ENCODE results near the gene PHACTR2.

PHACTR2 gene

GRCh38 chr6:143822584-143823024 lies 144.8 kb downstream of the PHACTR2 start:
- TF ChIP-seq YY1 (IDR thresholded peaks at IDR 0.05; ENCODE audit: low read depth), result no peak
- TF ChIP-seq TCF12 (IDR thresholded peaks at IDR 0.05; ENCODE audit: low read depth), result no peak
- TF ChIP-seq CEBPB (IDR thresholded peaks at IDR 0.05), result no peak
- no peak for TF ChIP-seq MAX (IDR thresholded peaks at IDR 0.05)
- no peak for TF ChIP-seq CREB1 (IDR thresholded peaks at IDR 0.05; ENCODE audit: low read depth)
- no peak for TF ChIP-seq RAD21 (IDR thresholded peaks at IDR 0.05; ENCODE audit: low read depth)
- no peak for TF ChIP-seq EGR1 (IDR thresholded peaks at IDR 0.05)
- TF ChIP-seq ZBTB7A (IDR thresholded peaks at IDR 0.05; ENCODE audit: low read depth), result no peak
- no peak for TF ChIP-seq TAF1 (IDR thresholded peaks at IDR 0.05; ENCODE audit: low read depth)
- no peak for TF ChIP-seq EP300 (IDR thresholded peaks at IDR 0.05; ENCODE audit: borderline replicate concordance)
- TF ChIP-seq REST (IDR thresholded peaks at IDR 0.05; ENCODE audit: low read depth), result no peak
- TF ChIP-seq TEAD4 (IDR thresholded peaks at IDR 0.05), result no peak
- no peak for TF ChIP-seq FOXM1 (IDR thresholded peaks at IDR 0.05; ENCODE audit: borderline replicate concordance, low read depth)

- TF ChIP-seq EGR1 (IDR thresholded peaks at IDR 0.05) (no peak), USF1 (IDR thresholded peaks at IDR 0.05) (no peak), MAX (IDR thresholded peaks at IDR 0.05) (no peak), TAF1 (IDR thresholded peaks at IDR 0.05; ENCODE audit: low read depth) (no peak), ZBTB7A (IDR thresholded peaks at IDR 0.05; ENCODE audit: low read depth) (no peak)
These were observed 145.8 kb downstream of the PHACTR2 start for GRCh38 chr6:143823548-143823947.

- TF ChIP-seq CEBPB (IDR thresholded peaks at IDR 0.05) (no peak), EP300 (IDR thresholded peaks at IDR 0.05; ENCODE audit: borderline replicate concordance) (no peak), TAF1 (IDR thresholded peaks at IDR 0.05; ENCODE audit: low read depth) (no peak), TCF12 (IDR thresholded peaks at IDR 0.05; ENCODE audit: low read depth) (no peak), YY1 (IDR thresholded peaks at IDR 0.05; ENCODE audit: low read depth) (no peak), NFIC (IDR thresholded peaks at IDR 0.05) (no peak), ZBTB7A (IDR thresholded peaks at IDR 0.05; ENCODE audit: low read depth) (no peak), MAX (IDR thresholded peaks at IDR 0.05) (no peak), RAD21 (IDR thresholded peaks at IDR 0.05; ENCODE audit: low read depth) (no peak), TEAD4 (IDR thresholded peaks at IDR 0.05) (no peak), REST (IDR thresholded peaks at IDR 0.05; ENCODE audit: low read depth) (no peak), EGR1 (IDR thresholded peaks at IDR 0.05) (no peak)
These were observed 150.8 kb downstream of the PHACTR2 start for GRCh38 chr6:143828572-143828971.

- TF ChIP-seq YY1 (IDR thresholded peaks at IDR 0.05; ENCODE audit: low read depth) (no peak), REST (IDR thresholded peaks at IDR 0.05; ENCODE audit: low read depth) (no peak), TAF1 (IDR thresholded peaks at IDR 0.05; ENCODE audit: low read depth) (no peak), EP300 (IDR thresholded peaks at IDR 0.05; ENCODE audit: borderline replicate concordance) (no peak)
These were observed 158.4 kb downstream of the PHACTR2 start for GRCh38 chr6:143836150-143836549.

- TF ChIP-seq RAD21 (IDR thresholded peaks at IDR 0.05; ENCODE audit: low read depth) (no peak), TEAD4 (IDR thresholded peaks at IDR 0.05) (no peak), EGR1 (IDR thresholded peaks at IDR 0.05) (no peak), USF1 (IDR thresholded peaks at IDR 0.05) (no peak), YY1 (IDR thresholded peaks at IDR 0.05; ENCODE audit: low read depth) (no peak), REST (IDR thresholded peaks at IDR 0.05; ENCODE audit: low read depth) (no peak), TCF12 (IDR thresholded peaks at IDR 0.05; ENCODE audit: low read depth) (no peak), EP300 (IDR thresholded peaks at IDR 0.05; ENCODE audit: borderline replicate concordance) (no peak), ZBTB7A (IDR thresholded peaks at IDR 0.05; ENCODE audit: low read depth) (no peak), FOXM1 (IDR thresholded peaks at IDR 0.05; ENCODE audit: borderline replicate concordance, low read depth) (no peak), NFIC (IDR thresholded peaks at IDR 0.05) (no peak)
These were observed 160.6 kb downstream of the PHACTR2 start for GRCh38 chr6:143838395-143838794.

Measured in Ishikawa (cell line).